Heart right ventricle (tissue), 16 donors: Measurements from ENCODE around the gene LIM2. TPM values are rescaled to one million over a fixed set of nuclear protein-coding genes. Genes with fewer than 3 reads are reported as not detected.

Experiments
- ATAC-seq, 8 donors: fragments of 200-7000 bp; cut with Tn5 transposase; one replicate each; pipeline ENCODE4 v1.9.1; 2020; ENCODE audit warnings: mild to moderate bottlenecking in 8 of 8, moderate library complexity in 8 of 8, moderate number of reproducible peaks in 1 of 8
- DNase-seq, 2 donors: peaks; one replicate each; pipeline ENCODE4 v3.0.0-alpha.2; 2020
- H3K27ac ChIP-seq, 10 donors: fragments of 200-600 bp; sonication (generic) in 2 of 10; one replicate each; pipeline versions ENCODE4 v1.5.0 to v1.8.0; 2020 to 2022; ENCODE audit warnings: mild to moderate bottlenecking in 3 of 10
- H3K27me3 ChIP-seq, 7 donors: fragments of 200-600 bp; one replicate each; pipeline ENCODE4 v1.8.0; 2021 to 2022; ENCODE audit warnings: mild to moderate bottlenecking in 2 of 7
- H3K36me3 ChIP-seq, 9 donors: fragments of 200-600 bp; sonication (generic) in 1 of 9; one replicate each; pipeline versions ENCODE4 v1.5.0 to v1.8.0; 2020 to 2022; ENCODE audit warnings: mild to moderate bottlenecking in 2 of 9
- H3K4me1 ChIP-seq, 9 donors: fragments of 200-600 bp; sonication (generic) in 1 of 9; one replicate each; pipeline versions ENCODE4 v1.5.0 to v1.8.0; 2020 to 2022; ENCODE audit warnings: mild to moderate bottlenecking in 4 of 9
- H3K4me3 ChIP-seq, 10 donors: fragments of 200-600 bp; sonication (generic) in 2 of 10; one replicate each; pipeline versions ENCODE4 v1.5.0 to v1.8.0; 2020 to 2022; ENCODE audit warnings: mild to moderate bottlenecking in 7 of 10, moderate library complexity in 2 of 10
- H3K9me3 ChIP-seq, 11 donors: fragments of 200-600 bp in 10 of 11; sonication (generic) in 2 of 11; one replicate each; pipeline versions ENCODE4 v1.5.0 to v1.8.0; 2013 to 2022; ENCODE audit warnings: mild to moderate bottlenecking in 2 of 11, control low read depth in 1 of 11, moderate library complexity in 1 of 11
- CTCF ChIP-seq, 9 donors: fragments of 200-600 bp; sonication (generic) in 2 of 9; IDR thresholded peaks; one replicate each; pipeline versions ENCODE4 v1.5.0 to v1.8.0; 2021 to 2022; ENCODE audit warnings: antibody characterized with exemption in 9 of 9, mild to moderate bottlenecking in 5 of 9, moderate library complexity in 1 of 9
- WGBS, 2 donors: extraction: QIAGEN DNeasy Blood & Tissue Kit; methylation state at CpG; one replicate each; pipeline ENCODE4 v1.1.7; 2013; ENCODE audit warnings: inconsistent platforms in 1 of 2; 5-methylcytosine and 5-hydroxymethylcytosine counted together
- intact Hi-C, 10 donors: fragments of 100-400 bp; cut with DNase I; formaldehyde crosslinking; loops; one replicate each; pipeline versions ENCODE4 v1.11.1 to v1.14.2; 2022
- polyA plus RNA-seq, 2 donors: library from polyadenylated mRNA; stranded (reverse); fragments of 200-250 nt; gene quantifications; one replicate each; pipeline ENCODE4 v1.2.3, GENCODE V29; 2013
- total RNA-seq, 10 donors: library from RNA; stranded (reverse); fragmentation: NEBNext Ultra II Directional in 3 of 10; extraction: Animal tissue kit (Norgen Biotek cat#: 25700) in 3 of 10; gene quantifications; one replicate each; pipeline versions ENCODE4 v1.2.1 to v1.2.4, GENCODE V29; 2021 to 2023
- donor health status: Arrhythmogenic right ventricular cardiomyopathy.
- donor health status: ischemic (EF 13 %, LVEDD 7.1; RV severe dilation, severe dysfunction).
- donor health status: healthy with polysubstance abuse.
- donor health status: DM: no; HTN: yes; CAD: no.
- donor health status: DM: no; HTN: no; CAD: no.
- donor health status: ischemic (EF 25% LVEDD 6.9; RV normal size, moderate dysfunction).
- donor health status: ischemic (EF 25% LVEDD 5.7; RV mildly dilated, moderate dysfunction).
- donor health status: healthy.
- donor health status: DM: yes; HTN: yes; CAD: no.
- donor health status: Ischemic cardiomyopathy.
- donor health status: ischemic (EF 35%, LVEDD 5.7; RV mildly dilated, moderate dysfunction).
- donor health status: nonischemic (EF 11% LVEDD 7.7; RV severe dilation, severe dysfunction).
- donor health status: DM: yes; HTN: yes; CAD: no.
- donor health status: PGD.
- donor health status: ischemic (EF 29% LVEDD 5.4; RV normal size, mild dysfunction).
- donor health status: nonischemic (EF 23%, LVEDD 6.1; RV moderate dilation, normal function).

LIM2 gene
- total and polyA plus RNA-seq, 12 donors = not detected

GRCh38 chr19:51339687-51340656, 47.8 kb downstream of the LIM2 start:
- peak in 6 of 9 donors; percentile 6 to 43 (median 24) for TF ChIP-seq CTCF (IDR thresholded peaks at IDR 0.05)
- peaks cover 0 to 24% (median 19%) of the 10 kb centered on the region in 9 donors for H3K4me1 ChIP-seq
- H3K9me3 ChIP-seq = no peaks in the 10 kb centered on the region
- no peaks in the 10 kb centered on the region for H3K27me3 ChIP-seq
- H3K4me3 ChIP-seq = peak overlapping the region; percentile 47 to 77 (median 62)
- DNase-seq (peak; percentile 97 to 99), ATAC-seq (peak; percentile 95 to 98 (median 96))
- peak overlapping the region in 9 of 10 donors; percentile 32 to 78 (median 62) for H3K27ac ChIP-seq
- 2% methylated on average over 93 to 107 of the region's 107 CpGs for WGBS, 2 donors
- H3K36me3 ChIP-seq = peaks cover 0 to 12% (median 7%) of the 10 kb centered on the region in 9 donors
- intact Hi-C loops = loop anchor here in 7 of 10 donors (1.0 to 10.0 kb wide), 13 partner anchors 23 to 315 kb away; partner anchors contain the start of genes ETFB (in 3 of the 7) and C19orf84 (in 1 of the 7)

- intact Hi-C loops = loop anchor here in 7 of 10 donors (1.0 to 10.0 kb wide), 13 partner anchors 24 to 316 kb away; partner anchors contain the start of genes ETFB (in 3 of the 7) and C19orf84 (in 1 of the 7)
- Histone ChIP-seq H3K27me3 (no peaks in the 10 kb centered on the region), H3K4me1 (peaks cover 0 to 24% (median 19%) of the 10 kb centered on the region in 9 donors), H3K9me3 (no peaks in the 10 kb centered on the region), H3K27ac (peak overlapping the region in 6 of 10 donors; percentile 19 to 72 (median 34)), H3K36me3 (peaks cover 0 to 5% (median under 1%) of the 10 kb centered on the region in 9 donors), H3K4me3 (peak overlapping the region; percentile 47 to 77 (median 62))
- WGBS, 2 donors = 1% methylated on average over 10 of the region's 10 CpGs
- no peak for DNase-seq
- TF ChIP-seq CTCF (IDR thresholded peaks at IDR 0.05) = no peak
- ATAC-seq = no peak
Measured at GRCh38 chr19:51339313-51339686, 48.5 kb downstream of the LIM2 start.

GRCh38 chr19:51338563-51339312, 49.0 kb downstream of the LIM2 start:
- no peaks in the 10 kb centered on the region for H3K9me3 ChIP-seq
- WGBS, 2 donors = 5 to 6% methylated on average over 40 to 43 of the region's 43 CpGs
- no peaks in the 10 kb centered on the region for H3K36me3 ChIP-seq
- H3K27ac ChIP-seq = peak overlapping the region in 6 of 10 donors; percentile 19 to 72 (median 34)
- peak overlapping the region; percentile 47 to 77 (median 62) for H3K4me3 ChIP-seq
- H3K27me3 ChIP-seq = no peaks in the 10 kb centered on the region
- H3K4me1 ChIP-seq = peaks cover 0 to 24% (median 19%) of the 10 kb centered on the region in 9 donors
- intact Hi-C loops = loop anchor here in 7 of 10 donors (1.0 to 10.0 kb wide), 14 partner anchors 24 to 316 kb away; partner anchors contain the start of genes ETFB (in 3 of the 7) and C19orf84 (in 1 of the 7)
- TF ChIP-seq CTCF (IDR thresholded peaks at IDR 0.05) = peak; percentile 69 to 94 (median 84)
- ATAC-seq (peak; percentile 66 to 88 (median 76)), DNase-seq (peak; percentile 81 to 82)
